ENCODE results near the gene CD244.
"Not testable (repeated sequence)": the region's sequence is repeated elsewhere in the genome, so short reads cannot be mapped to it uniquely, and the experiment has no call there.

The CD244 gene, protein sequence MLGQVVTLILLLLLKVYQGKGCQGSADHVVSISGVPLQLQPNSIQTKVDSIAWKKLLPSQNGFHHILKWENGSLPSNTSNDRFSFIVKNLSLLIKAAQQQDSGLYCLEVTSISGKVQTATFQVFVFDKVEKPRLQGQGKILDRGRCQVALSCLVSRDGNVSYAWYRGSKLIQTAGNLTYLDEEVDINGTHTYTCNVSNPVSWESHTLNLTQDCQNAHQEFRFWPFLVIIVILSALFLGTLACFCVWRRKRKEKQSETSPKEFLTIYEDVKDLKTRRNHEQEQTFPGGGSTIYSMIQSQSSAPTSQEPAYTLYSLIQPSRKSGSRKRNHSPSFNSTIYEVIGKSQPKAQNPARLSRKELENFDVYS

DNA sequence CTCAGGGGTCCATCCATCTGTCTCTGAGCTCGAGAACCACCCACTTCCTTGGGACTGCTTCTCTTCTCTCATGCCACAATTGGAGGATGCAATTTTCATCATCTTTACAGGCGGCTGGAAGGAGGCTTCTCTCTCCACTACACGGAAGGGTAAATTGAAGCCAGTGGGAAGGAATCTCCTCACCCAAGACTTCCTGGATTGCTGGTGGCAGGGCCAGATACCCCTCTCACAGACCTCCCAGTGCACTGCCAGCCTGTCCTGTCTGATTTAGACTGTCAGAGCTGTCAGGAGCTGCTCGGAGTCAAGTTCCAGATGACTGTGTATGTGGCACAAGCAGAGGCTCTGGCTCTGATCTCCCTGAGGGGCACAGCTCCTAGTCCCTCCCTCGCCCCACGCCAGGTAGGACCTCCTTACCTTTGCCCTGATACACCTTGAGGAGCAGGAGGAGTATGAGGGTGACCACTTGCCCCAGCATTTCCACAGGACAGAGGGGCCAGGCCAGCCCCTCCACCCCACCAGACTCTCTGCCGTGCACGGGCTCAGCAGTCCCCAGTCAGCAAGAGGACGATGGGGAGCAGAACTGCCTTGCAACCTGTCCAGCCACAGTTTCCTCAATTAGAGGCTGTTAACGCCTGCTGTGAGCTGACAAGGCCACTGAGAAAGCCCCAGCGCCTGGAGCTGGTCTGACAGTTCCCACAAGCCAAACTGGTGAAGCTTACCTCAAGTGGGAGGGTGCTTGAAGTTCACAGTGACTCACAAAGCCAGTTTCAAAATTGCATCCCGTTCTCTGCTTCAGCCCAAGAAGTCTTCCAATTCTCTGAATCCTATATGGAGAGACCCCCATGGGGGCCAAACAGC lies at the start of gene CD244:
Gene CD244 (minus strand): TSS at position 685 of the 858 bp plus-strand sequence. CDS start 210 bp downstream, at position 475.
- no peak for DNase-seq (ENCODE audit: low read depth, low spot score)

DNA sequence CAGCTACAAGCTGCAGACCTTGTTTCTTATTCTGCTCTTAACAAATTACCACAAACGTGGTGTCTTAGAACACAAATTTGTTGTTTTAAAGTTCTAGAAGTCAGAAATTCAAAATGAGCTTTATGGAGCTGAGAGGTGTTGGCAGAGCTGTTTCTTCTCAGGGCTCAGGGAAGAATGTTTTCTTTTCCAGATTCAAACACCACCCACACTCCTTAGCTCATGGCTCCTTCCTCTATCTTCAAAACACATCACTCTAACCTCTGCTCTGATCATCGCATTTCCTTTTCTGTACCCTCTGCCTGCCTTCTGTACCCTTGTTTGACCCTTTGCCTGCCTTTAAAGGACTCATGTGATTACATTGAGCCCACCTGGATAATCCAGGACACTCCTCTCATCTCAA lies 49.2 kb upstream of the CD244 start:
- no peak for DNase-seq (ENCODE audit: low read depth, low spot score)

DNA sequence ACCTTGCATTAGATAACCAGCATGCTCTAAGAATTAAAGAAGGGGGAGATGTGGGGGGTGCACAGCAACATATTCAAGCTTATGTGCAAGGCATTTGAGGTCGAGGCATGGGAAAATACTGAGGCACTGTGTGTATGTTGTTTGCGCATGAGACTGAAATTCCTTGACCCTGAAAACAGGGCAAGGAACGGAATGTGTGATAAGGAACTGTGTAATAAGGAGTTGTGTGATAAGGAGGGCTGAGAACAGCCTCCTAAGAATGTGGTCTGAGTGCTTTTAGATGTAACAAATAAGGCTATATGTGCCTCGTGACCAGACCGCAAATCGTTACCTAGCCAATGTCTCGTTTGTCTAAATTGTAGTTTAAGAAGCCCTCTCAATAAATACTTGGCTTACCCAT lies 48.8 kb upstream of the CD244 start:
- peak; percentile 13 for DNase-seq (ENCODE audit: low read depth, low spot score)

DNA sequence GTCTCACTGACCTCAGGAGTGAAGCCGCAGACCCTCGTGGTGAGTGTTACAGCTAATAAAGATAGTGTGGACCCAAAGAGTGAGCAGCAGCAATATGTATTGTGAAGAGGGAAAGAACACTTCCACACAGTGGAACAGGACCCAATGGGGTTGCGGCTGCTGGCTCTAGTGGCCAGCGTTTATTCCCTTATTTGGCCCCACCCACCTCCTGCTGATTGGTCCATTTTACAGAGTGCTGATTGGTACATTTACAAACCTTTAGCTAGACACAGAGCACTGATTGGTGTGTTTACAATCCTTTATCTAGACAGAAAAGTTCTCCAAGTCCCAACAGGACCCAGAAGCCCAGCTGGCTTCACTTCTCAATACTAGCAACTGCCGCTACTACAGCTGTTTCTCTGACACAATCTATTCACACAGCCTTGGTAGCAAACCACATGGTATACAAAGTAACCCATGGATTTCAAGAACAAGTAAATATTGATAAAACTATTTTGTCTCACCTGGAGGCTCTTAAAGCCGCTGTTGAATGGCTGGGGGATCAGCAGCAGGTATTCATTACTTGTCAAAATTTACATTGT lies 47.6 kb upstream of the CD244 start:
- DNase-seq (ENCODE audit: low read depth, low spot score), result no peak

DNA sequence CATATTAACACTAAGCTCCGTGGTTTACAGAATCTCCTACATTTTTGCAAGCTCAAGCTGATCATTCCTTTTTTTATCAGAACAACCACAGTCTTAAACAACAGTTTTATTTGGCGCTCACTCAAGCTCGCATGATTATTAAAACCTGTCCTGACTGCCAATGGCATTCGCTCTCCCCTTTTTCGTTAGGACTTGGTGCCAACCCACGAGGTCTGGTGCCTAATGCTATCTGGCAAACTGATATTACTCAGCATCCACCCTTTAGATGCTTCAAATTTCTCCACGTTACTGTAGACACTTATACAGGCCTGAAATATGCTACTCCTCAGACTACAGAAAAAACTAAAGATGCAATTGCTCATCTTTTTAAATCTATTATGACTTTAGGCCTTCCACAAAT lies 45.3 kb upstream of the CD244 start:
- DNase-seq (ENCODE audit: low read depth, low spot score), result peak; percentile 68

DNA sequence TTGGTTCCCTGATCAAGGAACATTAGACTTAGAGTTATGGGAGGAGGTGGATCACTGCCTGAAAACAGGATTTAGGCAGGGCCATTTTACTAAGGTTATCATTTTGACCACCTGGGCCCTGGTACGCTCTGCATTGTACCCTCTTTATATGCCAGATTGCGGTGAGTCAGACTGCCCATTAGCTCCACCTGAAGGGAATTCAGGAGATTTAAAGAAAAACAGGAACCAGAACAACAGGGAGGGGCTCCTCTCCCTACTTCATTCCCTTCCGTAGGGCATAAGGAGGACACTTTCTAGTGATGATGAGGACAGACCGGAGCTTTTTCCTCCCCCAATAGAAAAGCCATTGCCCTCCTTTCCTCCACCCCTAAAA lies 42.9 kb upstream of the CD244 start:
- no peak for DNase-seq (ENCODE audit: low read depth, low spot score)

DNA sequence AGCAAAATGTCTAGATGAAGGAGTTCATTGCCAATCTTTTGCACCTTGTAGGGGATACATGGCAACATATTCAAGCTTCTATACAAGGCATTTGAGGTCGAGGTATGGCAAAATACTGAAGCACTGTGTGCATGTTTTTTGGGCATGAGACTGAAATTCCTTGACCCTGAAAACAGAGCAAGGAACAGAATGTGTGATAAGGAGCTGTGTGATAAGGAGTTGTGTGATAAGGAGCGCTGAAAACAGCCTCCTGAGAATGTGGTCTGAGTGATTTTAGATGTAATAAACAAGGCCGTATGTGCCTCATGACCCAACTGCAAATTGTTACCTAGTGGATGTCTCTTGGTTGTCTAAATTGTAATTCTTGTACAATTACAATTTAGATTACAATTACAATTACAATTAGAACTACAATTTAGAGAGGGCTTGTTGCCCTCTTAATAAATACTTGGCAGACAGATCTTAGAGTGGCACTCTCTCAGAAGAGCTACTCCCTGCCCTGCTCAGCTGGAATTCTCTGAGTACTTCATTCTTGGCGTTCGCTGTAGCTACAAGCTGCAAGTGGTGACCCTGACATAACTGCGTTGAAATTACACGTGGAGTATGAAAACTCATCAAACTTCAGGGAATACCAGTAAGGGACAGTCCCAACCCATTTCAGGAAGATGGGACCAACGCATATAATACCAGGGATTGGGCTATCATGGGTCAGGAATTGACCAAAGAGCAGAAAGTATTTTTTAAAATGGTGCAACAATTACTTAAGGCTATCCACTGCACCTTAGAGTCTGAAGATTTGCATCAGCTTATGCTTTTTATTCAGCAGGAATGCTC lies 42.3 kb upstream of the CD244 start:
- no peak for DNase-seq (ENCODE audit: low read depth, low spot score)

DNA sequence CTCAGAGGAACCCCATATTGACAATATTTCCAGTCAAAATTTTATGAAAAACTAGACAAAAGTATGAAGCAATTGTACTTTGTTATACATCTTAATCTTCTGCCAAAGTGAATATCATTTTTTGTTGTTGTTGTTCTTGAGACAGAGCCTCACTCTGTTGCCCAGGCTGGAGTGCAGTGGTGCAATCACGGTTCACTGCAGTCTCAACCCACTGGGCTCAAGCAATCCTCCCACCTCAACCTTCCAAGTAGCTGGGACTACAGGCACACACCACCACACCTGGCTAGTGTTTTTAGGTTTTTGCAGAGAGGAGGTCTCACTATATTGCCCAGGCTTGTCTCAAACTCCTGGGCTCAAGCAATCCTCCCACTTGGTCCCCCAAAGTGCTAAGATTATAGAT lies 39.6 kb upstream of the CD244 start:
- not testable (repeated sequence) for DNase-seq (ENCODE audit: low read depth, low spot score)

DNA sequence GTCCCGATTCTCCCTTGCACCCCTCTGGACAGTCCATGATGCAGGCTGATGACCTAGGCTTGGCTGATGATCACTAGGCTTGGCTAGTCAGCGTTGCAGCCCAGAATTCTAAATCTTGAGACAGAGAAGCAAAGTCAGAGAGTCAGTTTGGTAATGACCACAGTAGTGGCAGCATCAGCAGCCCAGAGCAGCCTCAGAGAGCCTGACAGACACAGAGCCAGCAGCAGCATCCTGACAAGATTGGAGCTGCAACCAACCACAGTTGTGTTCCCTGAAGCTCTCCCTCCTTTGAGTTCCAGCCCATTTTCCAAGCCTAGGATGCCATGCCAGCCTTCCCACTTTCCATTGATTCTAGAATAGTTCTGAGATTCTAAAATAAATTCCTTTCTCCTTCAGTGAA lies 39.1 kb upstream of the CD244 start:
- DNase-seq (ENCODE audit: low read depth, low spot score), result no peak

DNA sequence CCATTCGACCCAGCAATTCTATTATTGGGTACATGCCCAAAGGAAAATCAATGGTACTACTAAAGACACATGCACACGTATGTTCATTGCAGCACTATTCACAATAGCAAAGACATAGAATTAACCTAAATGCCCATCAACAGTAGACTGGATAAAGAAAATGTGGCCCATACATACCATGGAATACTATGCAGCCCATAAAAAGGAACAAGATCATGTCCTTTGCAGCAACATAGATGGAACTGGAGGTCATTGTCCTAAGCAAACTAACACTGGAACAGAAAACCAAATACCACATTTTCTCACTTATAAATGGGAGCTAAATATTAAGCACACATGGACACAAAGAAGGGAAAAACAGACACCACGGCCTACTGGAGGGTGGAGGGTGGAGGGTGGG lies 38.0 kb upstream of the CD244 start:
- DNase-seq (ENCODE audit: low read depth, low spot score), result not testable (repeated sequence)

DNA sequence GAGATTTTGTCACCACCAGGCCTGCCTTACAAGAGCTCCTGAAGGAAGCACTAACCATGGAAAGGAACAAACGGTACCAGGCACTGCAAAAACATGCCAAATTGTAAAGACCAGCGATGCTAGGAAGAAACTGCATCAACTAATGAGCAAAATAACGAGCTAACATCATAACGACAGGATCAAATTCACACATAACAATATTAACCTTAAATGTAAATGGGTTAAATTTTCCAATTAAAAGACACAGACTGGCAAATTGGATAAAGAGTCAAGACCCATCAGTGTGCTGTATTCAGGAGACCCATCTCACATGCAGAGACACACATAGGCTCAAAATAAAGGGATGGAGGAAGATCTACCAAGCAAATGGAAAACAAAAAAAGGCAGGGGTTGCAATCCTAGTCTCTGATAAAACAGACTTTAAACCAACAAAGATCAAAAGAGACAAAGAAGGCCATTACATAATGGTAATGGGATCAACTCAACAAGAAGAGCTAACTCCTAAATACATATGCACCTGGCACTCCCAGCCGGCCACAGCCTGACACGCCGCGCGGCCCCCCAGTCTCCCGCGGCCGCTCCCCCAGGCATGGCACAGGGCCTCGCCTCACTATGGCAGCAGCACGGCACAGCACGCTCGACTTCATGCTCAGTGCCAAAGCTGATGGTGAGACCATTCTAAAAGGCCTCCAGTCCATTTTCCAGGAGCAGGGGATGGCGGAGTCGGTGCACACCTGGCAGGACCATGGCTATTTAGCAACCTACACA lies 31.9 kb upstream of the CD244 start:
- not testable (repeated sequence) for DNase-seq (ENCODE audit: low read depth, low spot score)

DNA sequence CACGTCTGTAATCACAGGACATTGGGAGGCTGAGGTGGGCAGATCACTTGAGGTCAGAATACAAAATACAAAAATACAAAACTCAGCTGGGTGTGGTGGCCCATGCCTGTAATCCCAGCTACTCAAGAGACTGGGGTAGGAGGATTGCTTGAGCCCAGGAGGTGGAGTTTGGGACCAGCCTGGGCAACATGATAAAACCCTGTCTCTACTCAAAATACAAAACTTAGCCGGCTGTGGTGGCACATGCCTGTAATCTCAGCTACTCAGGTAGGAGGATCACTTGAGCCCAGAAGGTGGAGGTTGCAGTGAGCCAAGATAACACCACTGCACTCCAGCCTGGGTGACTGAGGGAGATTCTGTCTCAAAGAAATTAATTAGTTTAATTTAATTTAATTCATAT lies 28.8 kb upstream of the CD244 start:
- DNase-seq (ENCODE audit: low read depth, low spot score), result no peak

DNA sequence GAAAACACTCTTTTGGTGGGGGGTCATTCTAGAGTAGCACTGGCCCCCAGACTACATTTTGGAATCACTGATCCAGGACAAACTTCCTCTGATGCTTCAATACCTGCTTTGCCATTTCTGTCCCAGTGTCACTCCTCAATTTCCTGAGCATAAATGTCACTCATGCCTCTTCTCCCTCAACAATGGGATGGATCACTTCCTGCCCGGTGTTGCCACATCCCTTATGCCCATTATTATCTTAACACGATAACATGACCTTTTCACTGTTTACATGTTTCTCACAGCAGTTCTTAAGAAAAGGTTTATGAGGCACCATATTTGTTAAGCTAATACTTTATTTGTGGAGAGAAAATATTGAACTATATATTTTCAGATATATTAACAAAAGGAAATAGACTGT lies 26.2 kb upstream of the CD244 start:
- DNase-seq (ENCODE audit: low read depth, low spot score), result no peak

DNA sequence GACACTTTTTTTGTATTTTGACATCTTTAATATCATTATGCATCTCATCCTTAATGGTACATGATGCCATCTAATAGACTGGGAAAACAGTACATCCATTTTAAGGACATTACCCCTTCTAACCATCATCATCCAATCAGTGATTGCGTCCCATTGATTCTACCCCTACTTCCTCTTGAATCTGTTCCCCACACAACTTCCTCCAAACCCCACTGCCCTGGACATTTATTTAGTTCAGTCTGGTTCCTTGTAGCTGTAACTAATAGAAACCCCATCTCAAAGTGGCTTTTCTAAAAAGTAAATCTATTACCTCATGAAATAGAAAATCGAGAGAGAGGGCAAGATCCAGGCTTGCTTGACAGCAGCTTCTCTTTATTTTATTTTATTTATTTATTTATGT lies 24.4 kb upstream of the CD244 start:
- no peak for DNase-seq (ENCODE audit: low read depth, low spot score)

DNA sequence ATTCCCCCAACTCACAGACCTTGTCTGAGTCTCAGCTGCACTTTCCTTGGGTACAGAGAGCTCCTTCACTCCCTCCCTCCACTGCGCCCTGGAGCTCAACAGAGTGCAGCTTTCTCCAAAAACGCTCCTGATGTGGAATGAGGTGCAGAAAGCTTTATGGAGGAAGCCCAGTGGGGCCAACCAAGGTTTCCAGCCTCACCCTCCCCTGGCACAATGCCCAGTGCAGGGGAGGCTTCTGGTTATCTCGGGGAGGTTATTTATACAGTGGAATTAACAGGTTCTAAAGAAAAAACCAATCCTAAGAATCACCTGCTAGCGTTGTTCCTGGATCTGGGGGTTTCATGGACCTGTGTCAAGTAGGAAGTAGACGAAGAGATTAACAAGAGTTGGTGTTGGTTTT lies 22.4 kb upstream of the CD244 start, which contains the start of gene ITLN1:
Gene ITLN1 (minus strand): TSS at position 139 of the 400 bp plus-strand sequence. CDS start 303 bp downstream, outside the sequence.
- DNase-seq (ENCODE audit: low read depth, low spot score), result no peak

DNA sequence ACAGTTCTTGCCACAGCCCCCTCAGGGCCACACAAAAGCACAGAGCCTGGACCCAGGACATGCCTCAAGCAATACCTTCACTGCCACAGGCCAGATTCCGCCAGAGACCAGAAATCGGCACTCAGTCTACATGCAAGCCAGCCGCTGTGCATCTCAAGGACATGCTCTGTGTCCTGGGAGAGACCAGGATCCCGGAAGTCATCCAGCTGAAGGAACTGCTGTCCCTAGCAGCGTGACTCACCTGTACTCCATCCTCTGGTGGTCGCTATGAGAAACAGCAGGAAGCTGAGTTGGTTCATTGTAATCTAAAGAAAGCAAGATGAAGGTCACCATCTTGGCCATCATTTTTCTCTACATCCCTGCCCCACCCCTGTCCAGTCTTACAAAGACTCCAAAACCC lies 21.9 kb upstream of the CD244 start:
- DNase-seq (ENCODE audit: low read depth, low spot score), result no peak

DNA sequence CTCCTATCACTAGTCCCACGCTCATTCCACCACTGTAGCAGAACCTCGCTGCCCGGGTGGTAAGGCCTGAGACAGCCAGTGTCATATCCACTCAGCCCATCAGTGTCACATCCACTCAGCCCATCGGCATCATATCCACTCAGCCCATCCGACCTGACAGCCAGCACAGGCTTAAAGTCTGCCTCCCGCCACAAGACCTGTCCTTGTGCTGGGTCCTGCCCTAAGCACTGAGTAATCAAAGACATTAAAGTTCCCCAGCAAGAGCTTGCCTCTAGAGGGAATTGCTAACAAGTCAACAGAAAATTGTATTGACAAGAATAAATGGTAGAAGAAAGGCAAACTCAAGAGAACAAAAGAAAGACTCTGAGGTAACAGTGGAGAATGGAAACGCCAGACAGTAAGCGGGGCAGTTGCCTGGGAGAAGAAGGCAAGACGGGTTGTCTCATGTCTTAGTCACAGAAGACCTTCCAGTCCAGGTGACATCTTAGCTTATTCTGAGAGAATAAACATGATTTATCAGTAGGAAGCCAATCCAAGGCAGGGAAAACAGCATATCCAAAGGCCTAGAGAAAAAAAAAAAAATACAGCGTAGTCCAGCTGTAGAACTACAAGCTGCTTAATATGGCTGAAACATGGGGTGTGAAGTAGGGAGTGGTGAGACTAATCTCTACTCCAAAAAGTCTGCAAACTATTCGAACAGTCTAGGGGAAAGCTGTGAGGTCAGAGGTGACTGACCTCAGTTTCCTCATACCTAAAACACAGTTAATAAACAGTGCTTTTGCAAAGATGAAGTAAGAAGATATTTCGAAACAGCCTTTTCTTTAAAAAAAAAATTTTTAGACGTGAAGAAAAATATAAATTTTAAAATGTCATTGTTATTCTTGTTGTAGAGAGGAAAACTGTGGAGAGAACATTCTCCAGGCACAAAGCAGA lies 21.2 kb upstream of the CD244 start:
- no peak for DNase-seq (ENCODE audit: low read depth, low spot score)

DNA sequence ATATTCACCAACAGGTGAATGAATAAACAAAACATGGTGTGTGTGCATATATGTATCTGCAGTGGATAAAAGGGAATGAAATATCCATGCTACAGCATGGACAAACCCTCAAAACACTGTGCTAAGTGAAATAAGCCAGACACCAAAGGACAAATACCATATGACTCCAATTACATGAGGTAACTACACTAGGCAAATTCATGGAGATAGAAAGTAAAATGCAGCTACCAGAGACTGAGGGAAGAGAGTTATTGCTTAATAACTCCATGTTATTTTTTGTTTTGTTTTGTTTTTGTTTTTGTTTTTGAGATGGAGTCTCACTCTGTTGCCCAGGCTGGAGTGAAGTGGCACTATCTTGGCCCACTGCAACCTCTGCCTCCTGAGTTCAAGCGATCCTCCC lies 19.9 kb upstream of the CD244 start:
- no peak for DNase-seq (ENCODE audit: low read depth, low spot score)

DNA sequence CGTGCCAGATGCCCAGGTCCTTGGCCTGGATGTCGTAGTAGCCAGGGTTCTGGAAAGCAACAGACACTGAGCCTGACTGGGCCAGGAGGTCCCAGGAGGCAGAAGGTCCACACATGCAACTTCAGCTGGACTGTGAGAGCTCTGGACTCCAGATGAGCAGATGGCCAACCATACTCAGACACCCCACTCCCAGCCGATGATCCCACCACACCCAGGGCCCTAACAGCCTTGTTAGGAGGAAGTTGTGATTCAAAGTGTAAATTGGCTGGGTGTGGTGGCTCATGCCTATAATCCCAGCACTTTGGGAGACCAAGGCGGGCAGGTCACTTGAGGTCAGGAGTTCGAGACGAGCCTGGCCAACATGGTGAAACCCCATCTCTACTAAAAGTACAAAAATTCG lies 18.6 kb upstream of the CD244 start:
- not testable (repeated sequence) for DNase-seq (ENCODE audit: low read depth, low spot score)

DNA sequence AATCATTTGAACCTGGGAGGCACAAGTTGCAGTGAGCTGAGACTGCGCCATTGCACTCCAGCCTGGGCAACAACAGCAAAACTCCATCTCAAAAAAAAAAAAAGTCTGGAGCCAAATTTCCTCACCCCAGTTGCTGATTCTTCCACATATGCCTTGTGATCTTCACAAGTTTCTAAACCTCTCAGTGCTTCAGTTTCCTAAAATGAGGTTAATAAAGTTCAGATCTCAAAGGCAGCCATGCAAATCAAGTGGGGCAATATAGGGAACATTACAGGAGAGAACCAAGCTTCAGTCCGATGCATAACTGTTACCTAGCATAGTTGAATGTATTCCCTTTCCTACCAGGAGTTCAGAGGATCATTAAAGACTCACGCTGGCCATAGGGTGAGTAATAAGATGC lies 17.5 kb upstream of the CD244 start:
- DNase-seq (ENCODE audit: low read depth, low spot score), result no peak

Measured in astrocyte of the hippocampus (primary cell).